ENCODE data around the gene PTPRS. TPM values are rescaled to one million over a fixed set of nuclear protein-coding genes. Genes with fewer than 3 reads are reported as not detected.

PTPRS gene
- total and polyA plus RNA-seq, 2 of the 13 experiments (the other 11 are each of a cell fraction or from before 2014, with no cell fraction given): 32.7 to 43.9 TPM

DNA sequence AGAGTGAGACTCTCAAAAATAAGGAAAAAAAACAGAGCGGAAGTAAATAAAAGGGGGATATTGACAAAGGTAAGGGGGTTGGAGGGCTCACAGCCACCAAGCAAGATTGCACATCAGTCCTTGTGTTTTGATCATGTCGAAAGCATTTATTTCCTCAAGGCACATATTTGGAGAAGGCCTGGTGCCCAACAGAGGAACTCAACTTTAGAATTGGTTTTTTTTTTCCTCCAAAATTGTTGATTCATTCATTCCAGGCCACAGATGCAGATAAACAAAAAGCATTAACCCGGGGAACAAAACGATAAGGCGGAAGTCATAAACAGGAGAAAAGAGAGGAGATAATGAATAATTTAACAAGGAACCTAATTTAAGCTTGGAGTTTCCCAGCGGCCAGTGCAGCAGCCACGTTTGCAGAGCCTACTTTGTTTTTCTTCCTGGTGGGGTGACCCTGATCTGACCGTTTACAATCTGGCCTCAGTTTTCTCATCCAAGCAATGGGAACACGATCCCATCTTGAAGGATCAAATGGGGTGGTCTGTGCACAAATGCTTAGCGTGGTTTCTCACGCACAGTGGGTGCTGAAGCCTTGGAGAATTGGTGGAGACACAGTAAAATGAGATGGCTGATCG is 2.1 kb upstream of the PTPRS start:
- Histone ChIP-seq H3K27ac (ENCODE audit: extremely low read length, insufficient read depth, low read length) (no peak overlapping the region), H3K4me1 (ENCODE audit: insufficient read depth, low read length) (peaks cover 63% of the 10 kb centered on the region), H3K4me2 (ENCODE audit: low read depth, low read length) (0 out of 2 replicates have a peak overlapping the region, but pooled peaks have one; percentile 3), H4K20me1 (ENCODE audit: insufficient read depth, low read length) (no peaks in the 10 kb centered on the region), H3K9me3 (ENCODE audit: low read length) (peaks cover 4% of the 10 kb centered on the region; the same call in 1 of the 2 replicates), H3K79me2 (ENCODE audit: insufficient read depth, low read length) (no peaks in the 10 kb centered on the region), H3K36me3 (replicated peaks in 1 of 2; ENCODE audit: control insufficient read depth in 1 of 2, insufficient read depth in 2 of 2, low read length in 2 of 2) (no peaks in the 10 kb centered on the region), H2AFZ (ENCODE audit: low read length) (no peak overlapping the region), H3K27me3 (ENCODE audit: control insufficient read depth in 1 of 2, insufficient read depth in 2 of 2, low read length in 2 of 2) (peaks cover 0 to 9% of the 10 kb centered on the region in 2 experiments; a peak in 2 of 5 replicates), H3K4me3 (replicated peaks in 1 of 3; ENCODE audit: insufficient read depth in 1 of 3, low read depth in 2 of 3, low read length in 3 of 3) (no peak overlapping the region), H3K9ac (ENCODE audit: insufficient read depth, low read depth, low read length) (no peak overlapping the region)
- DNase-seq (ENCODE audit: low spot score) (no peak), ATAC-seq (no peak), FAIRE-seq (no peak)
- in situ Hi-C loops (cut with HindIII; ENCODE audit: extremely low pct_ligation_motif_present, low pct_unique_long_range_greater_than_20kb): no loop called here
- POLR2A ChIA-PET: no interaction called here
- 53% methylated on average over 12 of the region's 12 CpGs for WGBS (ENCODE audit: low lambda C conversion rate)
- BruUV-seq (replicated peaks): no TSS peak
- CTCF ChIA-PET (ENCODE audit: low intra/inter-chr PET ratio, low total read pairs): no interaction called here
- TF ChIP-seq GABPA (IDR thresholded peaks at IDR 0.05; ENCODE audit: low read depth, low read length): no peak
- TF ChIP-seq GABPA (CRISPR knock-in tag; IDR thresholded peaks at IDR 0.05; ENCODE audit: low read depth): 0 out of 2 replicates have a peak, but pooled peaks have one; percentile 21
- TF ChIP-seq ZBTB38 (CRISPR knock-in tag; IDR thresholded peaks at IDR 0.05): 0 out of 2 replicates have a peak, but pooled peaks have one; percentile 3
- TF ChIP-seq ZNF749 (CRISPR knock-in tag; IDR thresholded peaks at IDR 0.05; ENCODE audit: borderline replicate concordance): no peak
- peak; percentile 88 for TF ChIP-seq ZMYM3 (CRISPR knock-in tag; IDR thresholded peaks at IDR 0.05)
- peak; percentile 79 for TF ChIP-seq KDM1A (CRISPR knock-in tag; IDR thresholded peaks at IDR 0.05)
- peak; percentile 98 for TF ChIP-seq ZNF629 (CRISPR knock-in tag; conservative IDR thresholded peaks at IDR 0.05)
- no peak for TF ChIP-seq ZNF614 (CRISPR knock-in tag; IDR thresholded peaks at IDR 0.05; ENCODE audit: borderline replicate concordance)
- TF ChIP-seq ADNP (CRISPR knock-in tag; IDR thresholded peaks at IDR 0.05): 0 out of 2 replicates have a peak, but pooled peaks have one; percentile 46
- intact Hi-C loops (cut with micrococcal nuclease; ENCODE audit: unreplicated experiment): no loop called here

DNA sequence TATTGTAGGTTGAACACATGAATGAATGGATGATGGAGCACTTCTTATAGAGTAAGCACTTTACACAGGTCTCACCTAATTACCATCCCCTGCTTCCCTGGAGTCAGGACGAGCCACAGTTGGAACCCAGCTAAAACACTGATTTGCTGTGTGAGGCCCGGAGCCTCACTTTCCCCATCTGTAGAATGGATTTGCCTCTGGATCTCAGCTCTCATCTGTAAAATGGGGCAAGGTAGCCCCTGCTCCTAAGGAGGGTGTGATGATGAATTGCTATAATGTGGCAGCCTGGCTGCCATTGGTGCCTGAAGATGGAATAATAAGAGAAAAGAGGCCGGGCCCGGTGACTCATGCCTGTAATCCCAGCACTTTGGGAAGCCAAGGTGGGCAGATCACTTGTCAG is 1.4 kb upstream of the PTPRS start:
- intact Hi-C loops (cut with micrococcal nuclease; ENCODE audit: unreplicated experiment) (no loop called here), in situ Hi-C loops (cut with HindIII; ENCODE audit: extremely low pct_ligation_motif_present, low pct_unique_long_range_greater_than_20kb) (no loop called here)
- H3K36me3 ChIP-seq (replicated peaks in 1 of 2; ENCODE audit: control insufficient read depth in 1 of 2, insufficient read depth in 2 of 2, low read length in 2 of 2): no peaks in the 10 kb centered on the region
- H3K79me2 ChIP-seq (ENCODE audit: insufficient read depth, low read length): no peaks in the 10 kb centered on the region
- no peak for FAIRE-seq
- no peak for DNase-seq (ENCODE audit: low spot score)
- peaks cover 0 to 5% of the 10 kb centered on the region in 2 experiments; a peak in 1 of 5 replicates for H3K27me3 ChIP-seq (ENCODE audit: control insufficient read depth in 1 of 2, insufficient read depth in 2 of 2, low read length in 2 of 2)
- no peaks in the 10 kb centered on the region for H4K20me1 ChIP-seq (ENCODE audit: insufficient read depth, low read length)
- H2AFZ ChIP-seq (ENCODE audit: low read length): no peak overlapping the region
- H3K27ac ChIP-seq (ENCODE audit: extremely low read length, insufficient read depth, low read length): no peak overlapping the region
- H3K4me1 ChIP-seq (ENCODE audit: insufficient read depth, low read length): peaks cover 63% of the 10 kb centered on the region
- ChIA-PET POLR2A (no interaction called here), CTCF (ENCODE audit: low intra/inter-chr PET ratio, low total read pairs) (no interaction called here)
- H3K4me3 ChIP-seq (replicated peaks in 1 of 3; ENCODE audit: insufficient read depth in 1 of 3, low read depth in 2 of 3, low read length in 3 of 3): no peak overlapping the region
- BruUV-seq (replicated peaks): no TSS peak
- WGBS (ENCODE audit: low lambda C conversion rate): 64% methylated on average over 3 of the region's 4 CpGs
- H3K9me3 ChIP-seq (ENCODE audit: low read length): no peaks in the 10 kb centered on the region
- ATAC-seq: no peak
- H3K9ac ChIP-seq (ENCODE audit: insufficient read depth, low read depth, low read length): no peak overlapping the region
- no peak overlapping the region for H3K4me2 ChIP-seq (ENCODE audit: low read depth, low read length)
- peak; percentile 85 for TF ChIP-seq ZNF24 (IDR thresholded peaks at IDR 0.05)
- TF ChIP-seq PAWR (CRISPR knock-in tag; IDR thresholded peaks at IDR 0.05; ENCODE audit: borderline replicate concordance): no peak
- TF ChIP-seq THRA (CRISPR knock-in tag; IDR thresholded peaks at IDR 0.05; ENCODE audit: borderline replicate concordance): no peak
- TF ChIP-seq, protein P1, sequence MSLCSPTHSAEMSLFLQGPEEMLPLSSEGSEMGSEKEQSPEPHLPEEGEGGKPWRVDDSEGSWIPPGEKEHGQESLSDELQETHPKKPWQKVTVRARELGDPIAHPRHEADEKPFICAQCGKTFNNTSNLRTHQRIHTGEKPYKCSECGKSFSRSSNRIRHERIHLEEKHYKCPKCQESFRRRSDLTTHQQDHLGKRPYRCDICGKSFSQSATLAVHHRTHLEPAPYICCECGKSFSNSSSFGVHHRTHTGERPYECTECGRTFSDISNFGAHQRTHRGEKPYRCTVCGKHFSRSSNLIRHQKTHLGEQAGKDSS (CRISPR knock-in tag; IDR thresholded peaks at IDR 0.05; ENCODE audit: borderline replicate concordance, low read depth): 0 out of 2 replicates have a peak, but pooled peaks have one; percentile 26
- peak; percentile 64 for TF ChIP-seq ZMYM3 (CRISPR knock-in tag; IDR thresholded peaks at IDR 0.05)
- TF ChIP-seq KDM1A (CRISPR knock-in tag; IDR thresholded peaks at IDR 0.05): peak; percentile 63; the same call in 1 of the 2 replicates
- TF ChIP-seq ZNF629 (CRISPR knock-in tag; conservative IDR thresholded peaks at IDR 0.05): peak; percentile 94

Data from HepG2 (cell line).